Neural cell (in vitro differentiated cells): Measurements from ENCODE around the gene SSTR1. TPM values are rescaled to one million over a fixed set of nuclear protein-coding genes. Genes with fewer than 3 reads are reported as not detected.

Experiments used
- H2AFZ ChIP-seq: fragments of 200-600, 300-800 bp; sonication (generic), shearing (Covaris generic); 2 replicates; pipeline ENCODE4 v1.6.0; 2014; ENCODE audit warnings: low read depth, mild to moderate bottlenecking, antibody characterized with exemption, low read length, moderate library complexity
- H3F3A ChIP-seq: fragments of 200-600 bp; shearing (Covaris generic); 2 replicates; pipeline ENCODE4 v1.6.1; 2016; ENCODE audit warnings: mild to moderate bottlenecking, moderate library complexity, mixed read lengths, antibody characterized with exemption, low read length; ENCODE audit not compliant: insufficient read depth, poor library complexity, severe bottlenecking
- H3K27ac ChIP-seq: fragments of 200-600, 300-800 bp; sonication (generic), shearing (Covaris generic); 2 replicates; pipeline ENCODE4 v1.5.1; 2014; ENCODE audit warnings: mild to moderate bottlenecking, low read length, moderate library complexity
- H3K27me3 ChIP-seq: fragments of 300-800, 200-600 bp; sonication (generic), shearing (Covaris generic); 2 replicates; pipeline ENCODE4 v1.6.0; 2014; ENCODE audit warnings: mild to moderate bottlenecking, low read depth, low read length, moderate library complexity; ENCODE audit not compliant: insufficient read depth
- H3K36me3 ChIP-seq: fragments of 300-800, 200-600 bp; sonication (generic), shearing (Covaris generic); 2 replicates; pipeline ENCODE4 v1.5.1; 2014; ENCODE audit warnings: mild to moderate bottlenecking, antibody characterized with exemption, low read length, moderate library complexity; ENCODE audit not compliant: insufficient read depth
- H3K4me2 ChIP-seq: fragments of 300-800, 200-600 bp; sonication (generic), shearing (Covaris generic); 2 replicates; pipeline ENCODE4 v1.6.0; 2014; ENCODE audit warnings: mild to moderate bottlenecking, low read length
- H3K4me3 ChIP-seq: fragments of 300-800, 200-600 bp; sonication (generic), shearing (Covaris generic); 2 replicates; pipeline ENCODE4 v1.5.1; 2014; ENCODE audit warnings: mild to moderate bottlenecking, low read length, moderate library complexity
- H3K79me2 ChIP-seq: fragments of 200-600 bp; shearing (Covaris generic); replicated peaks from 2 replicates; pipeline ENCODE4 v1.6.0; 2014; ENCODE audit warnings: mild to moderate bottlenecking, low read length, moderate library complexity; ENCODE audit not compliant: insufficient read depth
- H3K9ac ChIP-seq: fragments of 300-800, 200-600 bp; sonication (generic), shearing (Covaris generic); 2 replicates; pipeline ENCODE4 v1.6.1; 2016; ENCODE audit warnings: mild to moderate bottlenecking, low read length, mixed read lengths
- H3K9me2 ChIP-seq: fragments of 200-600 bp; shearing (Covaris generic); 2 replicates; pipeline ENCODE4 v1.6.1; 2016; ENCODE audit warnings: mild to moderate bottlenecking, low read length, mixed read lengths; ENCODE audit not compliant: insufficient read depth
- H3K9me3 ChIP-seq: fragments of 200-600, 300-800 bp; sonication (generic), shearing (Covaris generic); 2 replicates; pipeline ENCODE4 v1.6.1; 2016; ENCODE audit warnings: mild to moderate bottlenecking, mixed run types, low read length, moderate library complexity, mixed read lengths
- H4K20me1 ChIP-seq: fragments of 200-600 bp; shearing (Covaris generic); 2 replicates; pipeline ENCODE4 v1.6.1; 2016; ENCODE audit warnings: mild to moderate bottlenecking, mixed run types; ENCODE audit not compliant: insufficient read depth
- CTCF ChIP-seq: fragments of 450-650 bp; IDR thresholded peaks from 2 replicates; pipeline ENCODE4 v1.5.1; 2014; ENCODE audit warnings: antibody characterized with exemption, mild to moderate bottlenecking, moderate library complexity; ENCODE audit not compliant: poor library complexity, severe bottlenecking
- EP300 ChIP-seq: fragments of 450-650 bp; conservative IDR thresholded peaks from 2 replicates; pipeline ENCODE4 v1.6.1; 2014; ENCODE audit warnings: antibody characterized with exemption, mild to moderate bottlenecking, moderate library complexity; ENCODE audit not compliant: poor library complexity, severe bottlenecking
- EZH2 ChIP-seq: fragments of 200-600, 300-800 bp; shearing (Covaris generic), sonication (generic); IDR thresholded peaks from 2 replicates; pipeline ENCODE4 v1.6.1; 2014; ENCODE audit warnings: antibody characterized with exemption, low read length, borderline replicate concordance, mild to moderate bottlenecking; ENCODE audit not compliant: insufficient read depth, poor library complexity, severe bottlenecking
- MXI1 ChIP-seq: fragments of 450-650 bp; conservative IDR thresholded peaks from 2 replicates; pipeline ENCODE4 v1.6.1; 2014; ENCODE audit warnings: antibody characterized with exemption, mild to moderate bottlenecking; ENCODE audit not compliant: poor library complexity, severe bottlenecking
- POLR2AphosphoS5 ChIP-seq: IDR thresholded peaks from 2 replicates; pipeline ENCODE4 v1.6.1; 2012
- RAD21 ChIP-seq: fragments of 450-650 bp; conservative IDR thresholded peaks from 2 replicates; pipeline ENCODE4 v1.6.1; 2014; ENCODE audit warnings: antibody characterized with exemption, mild to moderate bottlenecking, moderate library complexity
- REST ChIP-seq: IDR thresholded peaks from 2 replicates; pipeline ENCODE4 v1.6.1; 2012; ENCODE audit warnings: borderline replicate concordance
- SMC3 ChIP-seq: fragments of 450-650 bp; conservative IDR thresholded peaks from 2 replicates; pipeline ENCODE4 v1.6.1; 2014; ENCODE audit warnings: antibody characterized with exemption, mild to moderate bottlenecking, moderate library complexity; ENCODE audit not compliant: poor library complexity
- TAF1 ChIP-seq: IDR thresholded peaks from 2 replicates; pipeline ENCODE4 v1.6.1; 2012; ENCODE audit warnings: low read depth
- polyA plus RNA-seq: library from polyadenylated mRNA; depleted of rRNA; stranded (reverse); fragments of >200 nt; gene quantifications from 2 replicates; pipeline ENCODE4 v1.2.3, GENCODE V29; 2014

The SSTR1 gene
- polyA plus RNA-seq, 1 donor from 2014 or later: 2.4 TPM

GRCh38 chr14:38168416-38168815 is 39.3 kb upstream of the SSTR1 start:
- Histone ChIP-seq H3K27me3 (no peaks in the 10 kb centered on the region), H3K27ac (no peak overlapping the region), H2AFZ (no peak overlapping the region), H3K9ac (no peak overlapping the region), H3K9me2 (no peaks in the 10 kb centered on the region), H3K4me3 (no peak overlapping the region), H4K20me1 (no peaks in the 10 kb centered on the region), H3K4me2 (no peak overlapping the region), H3K79me2 (no peaks in the 10 kb centered on the region), H3K9me3 (no peaks in the 10 kb centered on the region), H3K36me3 (no peaks in the 10 kb centered on the region), H3F3A (no peaks in the 10 kb centered on the region)
- TF ChIP-seq POLR2AphosphoS5 (no peak), CTCF (no peak), TAF1 (no peak), MXI1 (no peak), EP300 (no peak), EZH2 (no peak), REST (no peak), RAD21 (no peak), SMC3 (no peak)

- H3K27me3 ChIP-seq: no peaks in the 10 kb centered on the region
- H3K27ac ChIP-seq: no peak overlapping the region
- H3K79me2 ChIP-seq: no peaks in the 10 kb centered on the region
- no peak overlapping the region for H3K4me3 ChIP-seq
- H4K20me1 ChIP-seq: no peaks in the 10 kb centered on the region
- no peaks in the 10 kb centered on the region for H3K9me3 ChIP-seq
- H3K4me2 ChIP-seq: no peak overlapping the region
- TF ChIP-seq EZH2: no peak
- no peak for TF ChIP-seq TAF1
- TF ChIP-seq CTCF: no peak
- TF ChIP-seq POLR2AphosphoS5: no peak
- no peak for TF ChIP-seq MXI1
- no peak for TF ChIP-seq RAD21
- TF ChIP-seq REST: no peak
- H2AFZ ChIP-seq: no peak overlapping the region
- no peak overlapping the region for H3K9ac ChIP-seq
- no peaks in the 10 kb centered on the region for H3F3A ChIP-seq
- no peaks in the 10 kb centered on the region for H3K36me3 ChIP-seq
- no peaks in the 10 kb centered on the region for H3K9me2 ChIP-seq
Measured at GRCh38 chr14:38171197-38171596, 36.5 kb upstream of the SSTR1 start.
